Activated CD8-positive, alpha-beta T cell treated with anti-CD3 and anti-CD28 coated beads for 36 hours (primary cell): ENCODE data around the gene TMEM269. TPM values are rescaled to one million over a fixed set of nuclear protein-coding genes. Genes with fewer than 3 reads are reported as not detected.

Experiments used
- ATAC-seq: fragments of 200-7000 bp; cut with Tn5 transposase; one replicate; pipeline ENCODE4 v1.10.0; 2021; ENCODE audit warnings: mild to moderate bottlenecking, moderate library complexity
- CTCF ChIA-PET: fragments of 350-600 bp; sonication (Branson Sonifier 250); formaldehyde crosslinking; loops from one replicate; lab custom pipeline; 2021; ENCODE audit warnings: antibody characterized with exemption; lab: Charles Lee
- POLR2A ChIA-PET: fragments of 350-600 bp; sonication (Branson Sonifier 250); formaldehyde crosslinking; loops from one replicate; lab custom pipeline; 2021; ENCODE audit warnings: antibody characterized with exemption; lab: Charles Lee
- DNase-seq: peaks from one replicate; pipeline ENCODE4 v3.0.0-alpha.2; 2020
- H3K27ac Mint-ChIP-seq: one replicate; pipeline ENCODE4 v1.8.0; 2021; ENCODE audit warnings: mild to moderate bottlenecking, mixed read lengths
- H3K27me3 Mint-ChIP-seq: one replicate; pipeline ENCODE4 v1.8.0; 2021; ENCODE audit warnings: mixed read lengths
- H3K36me3 Mint-ChIP-seq: one replicate; pipeline ENCODE4 v1.8.0; 2021; ENCODE audit warnings: low read depth, mixed read lengths
- H3K4me1 Mint-ChIP-seq: one replicate; pipeline ENCODE4 v1.8.0; 2021; ENCODE audit warnings: low read depth, mixed read lengths
- H3K4me3 Mint-ChIP-seq: one replicate; pipeline ENCODE4 v1.8.0; 2021; ENCODE audit warnings: mild to moderate bottlenecking, moderate library complexity, mixed read lengths
- H3K9me3 Mint-ChIP-seq: one replicate; pipeline ENCODE4 v1.8.0; 2021; ENCODE audit warnings: mixed read lengths
- CTCF ChIP-seq: fragments of 200-600 bp; IDR thresholded peaks from one replicate; pipeline ENCODE4 v1.8.0; 2022; ENCODE audit warnings: antibody characterized with exemption, mild to moderate bottlenecking
- intact Hi-C: fragments of 100-400 bp; cut with micrococcal nuclease; formaldehyde crosslinking; loops from one replicate; pipeline ENCODE4 v1.10.0; 2022
- total RNA-seq, 2 experiments: library from RNA; stranded (reverse); gene quantifications; one replicate each; pipeline ENCODE4 v1.2.3, GENCODE V29; 2021

The TMEM269 gene
- total RNA-seq, 2 experiments from 2014 or later: 0.22 to 0.32 TPM

GRCh38 chr1:42815941-42816584 lies 31.3 kb downstream of the TMEM269 start:
- no peak for TF ChIP-seq CTCF
- ATAC-seq: peak; percentile 0
- DNase-seq: peak; percentile 16
- Mint-ChIP-seq H3K27me3 (no peaks in the 10 kb centered on the region), H3K4me1 (peaks cover 23% of the 10 kb centered on the region), H3K27ac (peak overlapping the region; percentile 82), H3K9me3 (no peaks in the 10 kb centered on the region), H3K36me3 (peaks cover 1% of the 10 kb centered on the region), H3K4me3 (peak overlapping the region; percentile 71)
- intact Hi-C loops: no loop called here
- ChIA-PET CTCF (interaction anchor here (0.8 to 2.4 kb wide), 5 partner anchors 30 to 50 kb away, joined by 3 to 6 read pairs (median 3); partner anchors contain the start of gene ZNF691), POLR2A (interaction anchor here (0.7 to 2.6 kb wide), 11 partner anchors 19 to 157 kb away, joined by 3 to 11 read pairs (median 4); partner anchors contain the start of genes C1orf50, P3H1, PPIH and TMEM269)

GRCh38 chr1:42816585-42817439 lies 32.0 kb downstream of the TMEM269 start, which contains the start of the genes ERMAP and SVBP:
Gene ERMAP, plus strand, starts transcription at chr1:42817122. Its CDS starts 13,327 bp downstream, at chr1:42830449.
Gene SVBP, minus strand, starts transcription at chr1:42817397. Its CDS starts 853 bp downstream, at chr1:42816544.
- Mint-ChIP-seq H3K4me3 (peak within 1 kb of the TSS; percentile 71), H3K9me3 (no peaks in the 10 kb centered on the region), H3K4me1 (peaks cover 23% of the 10 kb centered on the region), H3K36me3 (peaks cover 1% of the 10 kb centered on the region), H3K27ac (peak within 1 kb of the TSS; percentile 90), H3K27me3 (no peaks in the 10 kb centered on the region)
- CTCF ChIA-PET: interaction anchor here (0.8 to 2.4 kb wide), 7 partner anchors 18 to 238 kb away, joined by 3 to 6 read pairs (median 3); partner anchors contain the start of gene ZNF691
- ATAC-seq: peak; percentile 91
- peak; percentile 93 for DNase-seq
- POLR2A ChIA-PET: interaction anchor here (0.8 to 2.6 kb wide), 8 partner anchors 16 to 158 kb away, joined by 3 to 11 read pairs (median 4); partner anchors contain the start of genes C1orf50, P3H1, PPIH and TMEM269
- no peak for TF ChIP-seq CTCF
- intact Hi-C loops: no loop called here

- H3K4me1 Mint-ChIP-seq: peaks cover 23% of the 10 kb centered on the region
- ATAC-seq: no peak
- peaks cover 1% of the 10 kb centered on the region for H3K36me3 Mint-ChIP-seq
- H3K27me3 Mint-ChIP-seq: no peaks in the 10 kb centered on the region
- CTCF ChIA-PET: interaction anchor here (0.8 to 2.4 kb wide), 6 partner anchors 17 to 239 kb away, joined by 3 to 6 read pairs (median 3); partner anchors contain the start of gene ZNF691
- no peak for DNase-seq
- H3K27ac Mint-ChIP-seq: no peak overlapping the region
- intact Hi-C loops: no loop called here
- no peak for TF ChIP-seq CTCF
- H3K9me3 Mint-ChIP-seq: no peaks in the 10 kb centered on the region
- POLR2A ChIA-PET: interaction anchor here (1.0 to 2.6 kb wide), 4 partner anchors 16 to 135 kb away, joined by 4 to 11 read pairs (median 9); partner anchors contain the start of genes C1orf50, P3H1, YBX1 and ZNF691
- peak overlapping the region; percentile 71 for H3K4me3 Mint-ChIP-seq
These were observed 32.6 kb downstream of the TMEM269 start for GRCh38 chr1:42817440-42817767.

- Mint-ChIP-seq H3K36me3 (peaks cover 1% of the 10 kb centered on the region), H3K4me3 (peak overlapping the region; percentile 71), H3K9me3 (no peaks in the 10 kb centered on the region), H3K27me3 (no peaks in the 10 kb centered on the region), H3K4me1 (peaks cover 28% of the 10 kb centered on the region), H3K27ac (no peak overlapping the region)
- intact Hi-C loops: no loop called here
- no peak for ATAC-seq
- DNase-seq: no peak
- ChIA-PET CTCF (interaction anchor here (0.9 to 2.4 kb wide), 4 partner anchors 29 to 239 kb away, joined by 3 to 6 read pairs (median 4); partner anchors contain the start of gene ZNF691), POLR2A (interaction anchor here (1.0 to 2.6 kb wide), 3 partner anchors 15 to 51 kb away, joined by 4 to 11 read pairs (median 10); partner anchors contain the start of genes C1orf50, P3H1 and ZNF691)
- TF ChIP-seq CTCF: no peak
These were observed 33.2 kb downstream of the TMEM269 start for GRCh38 chr1:42817976-42818375.
